CD14-positive monocyte (primary cell): Measurements from ENCODE around the gene DNASE1. TPM values are rescaled to one million over a fixed set of nuclear protein-coding genes. Genes with fewer than 3 reads are reported as not detected.

ENCODE experiments used
- DNase-seq, 3 donors: peaks; one replicate each; pipeline ENCODE4 v3.0.0-alpha.2; 2011 to 2022
- H2AFZ ChIP-seq: 2 replicates; pipeline ENCODE4 v1.6.0; 2012; ENCODE audit warnings: mild to moderate bottlenecking, low read depth, low read length, inconsistent platforms; ENCODE audit not compliant: insufficient read depth, poor library complexity, severe bottlenecking
- H3K27ac ChIP-seq, 2 donors: 1 replicate in 1 of 2; 2 replicates in 1 of 2; pipeline ENCODE4 v1.5.1; 2012 to 2013; ENCODE audit warnings: low read length in 2 of 2, control low read depth in 1 of 2, inconsistent platforms in 1 of 2, low read depth in 1 of 2, mild to moderate bottlenecking in 1 of 2
- H3K27me3 ChIP-seq, 2 donors: one replicate each; pipeline versions ENCODE4 v1.6.0 to v1.6.1; 2011 to 2013; ENCODE audit warnings: low read length in 2 of 2; ENCODE audit not compliant: control insufficient read depth in 2 of 2, insufficient read depth in 2 of 2
- H3K36me3 ChIP-seq, 2 donors: replicated peaks in 1 of 2; 1 replicate in 1 of 2; 2 replicates in 1 of 2; pipeline versions ENCODE4 v1.5.1 to v1.6.1; 2012 to 2013; ENCODE audit warnings: low read length in 2 of 2, control low read depth in 1 of 2, inconsistent platforms in 1 of 2, mild to moderate bottlenecking in 1 of 2; ENCODE audit not compliant: insufficient read depth in 2 of 2, control insufficient read depth in 1 of 2
- H3K4me1 ChIP-seq, 2 donors: 1 replicate in 1 of 2; 2 replicates in 1 of 2; pipeline versions ENCODE4 v1.5.1 to v1.6.1; 2012 to 2013; ENCODE audit warnings: low read length in 2 of 2, control low read depth in 1 of 2, inconsistent platforms in 1 of 2, mild to moderate bottlenecking in 1 of 2, moderate library complexity in 1 of 2; ENCODE audit not compliant: insufficient read depth in 2 of 2, control insufficient read depth in 1 of 2
- H3K4me2 ChIP-seq: replicated peaks from 2 replicates; pipeline ENCODE3; 2012; ENCODE audit warnings: low read length, moderate library complexity, mild to moderate bottlenecking; ENCODE audit not compliant: poor library complexity, severe bottlenecking; ENCODE audit errors: extremely low read depth
- H3K4me3 ChIP-seq, 3 experiments: fragments of 200-600 bp in 1 of 3; sonication (generic) in 1 of 3; replicated peaks in 1 of 3; 1 replicate in 2 of 3; 2 replicates in 1 of 3; pipeline ENCODE4 v1.5.1; 2011 to 2013; ENCODE audit warnings: low read length in 3 of 3, mild to moderate bottlenecking in 3 of 3, control low read depth in 2 of 3, low read depth in 2 of 3, inconsistent platforms in 1 of 3, moderate library complexity in 1 of 3
- H3K79me2 ChIP-seq: 2 replicates; pipeline ENCODE4 v1.6.0; 2012; ENCODE audit warnings: mild to moderate bottlenecking, control low read depth, inconsistent platforms, low read length, moderate library complexity; ENCODE audit not compliant: insufficient read depth
- H3K9ac ChIP-seq: 2 replicates; pipeline ENCODE4 v1.6.0; 2017; ENCODE audit warnings: low read length, mild to moderate bottlenecking; ENCODE audit not compliant: insufficient read depth, poor library complexity, severe bottlenecking
- H3K9me3 ChIP-seq, 2 donors: replicated peaks in 1 of 2; 1 replicate in 1 of 2; 2 replicates in 1 of 2; pipeline versions ENCODE4 v1.5.1 to v1.6.1; 2012 to 2013; ENCODE audit warnings: low read length in 2 of 2, control low read depth in 1 of 2; ENCODE audit not compliant: control insufficient read depth in 1 of 2, insufficient read depth in 1 of 2
- H4K20me1 ChIP-seq: 2 replicates; pipeline ENCODE4 v1.6.0; 2012; ENCODE audit warnings: mild to moderate bottlenecking, low read length, control low read depth, moderate library complexity; ENCODE audit not compliant: insufficient read depth
- H3K27ac Mint-ChIP-seq, 7 donors: one replicate each; pipeline ENCODE4 v1.8.0; 2020; ENCODE audit warnings: mild to moderate bottlenecking in 7 of 7, mixed read lengths in 7 of 7, moderate library complexity in 6 of 7, inconsistent platforms in 2 of 7
- H3K27me3 Mint-ChIP-seq, 3 donors: one replicate each; pipeline ENCODE4 v1.8.0; 2021 to 2022; ENCODE audit warnings: low read depth in 3 of 3, mild to moderate bottlenecking in 3 of 3, mixed read lengths in 3 of 3, moderate library complexity in 3 of 3, inconsistent platforms in 1 of 3
- H3K36me3 Mint-ChIP-seq, 2 donors: one replicate each; pipeline ENCODE4 v1.8.0; 2020; ENCODE audit warnings: mixed read lengths in 2 of 2, inconsistent platforms in 1 of 2, mild to moderate bottlenecking in 1 of 2
- H3K4me1 Mint-ChIP-seq: one replicate; pipeline ENCODE4 v1.8.0; 2020; ENCODE audit warnings: mild to moderate bottlenecking, mixed read lengths
- H3K4me3 Mint-ChIP-seq, 2 donors: one replicate each; pipeline ENCODE4 v1.8.0; 2020; ENCODE audit warnings: mild to moderate bottlenecking in 2 of 2, mixed read lengths in 2 of 2, moderate library complexity in 1 of 2
- H3K9me3 Mint-ChIP-seq, 7 donors: one replicate each; pipeline ENCODE4 v1.8.0; 2020 to 2022; ENCODE audit warnings: mixed read lengths in 7 of 7, mild to moderate bottlenecking in 6 of 7, moderate library complexity in 6 of 7, inconsistent platforms in 2 of 7
- WGBS: methylation state at CpG from one replicate; pipeline ENCODE4 v1.1.5; 2013; ENCODE audit warnings: missing lambda C conversion rate; ENCODE audit not compliant: insufficient coverage; 5-methylcytosine and 5-hydroxymethylcytosine counted together
- intact Hi-C, 2 donors: fragments of 100-400 bp; cut with micrococcal nuclease; formaldehyde crosslinking; loops; one replicate each; pipeline versions ENCODE4 v1.15.0 to v1.15.1; 2023
- polyA plus RNA-seq, 3 donors: library from polyadenylated mRNA; depleted of rRNA in 1 of 3; unstranded in 2 of 3; stranded (reverse) in 1 of 3; fragments of 300-500 nt in 2 of 3; fragments of >200 nt in 1 of 3; fragmentation: Illumina TruSeq in 2 of 3; gene quantifications; 1 replicate in 2 of 3; 2 replicates in 1 of 3; pipeline ENCODE4 v1.2.3, GENCODE V29; 2012 to 2021
- TF ChIP-seq, protein P1 (sequence below): fragments of 200-600 bp; IDR thresholded peaks from one replicate; pipeline ENCODE4 v1.8.0; 2022; ENCODE audit warnings: antibody characterized with exemption, mild to moderate bottlenecking

The DNASE1 gene
- polyA plus RNA-seq, 3 donors, result 1.5 to 21.1 TPM; not detected in 1

DNA sequence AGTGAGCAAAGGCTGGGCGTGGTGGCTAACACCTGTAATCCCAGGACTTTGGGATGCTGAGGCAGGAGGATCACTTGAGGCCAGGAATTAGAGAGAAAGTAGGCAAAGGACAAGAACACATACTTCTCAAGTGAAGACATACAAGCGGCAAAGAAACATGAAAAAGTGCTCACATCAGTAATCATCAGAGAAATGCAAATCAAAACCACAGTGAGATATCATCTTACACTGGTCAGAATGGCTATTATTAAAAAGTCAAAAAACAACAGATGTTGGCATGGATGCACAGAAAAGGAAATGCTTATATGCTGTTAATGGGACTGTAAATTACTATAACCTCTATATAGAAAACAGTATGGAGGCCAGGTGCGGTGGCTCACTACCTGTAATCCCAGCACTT is 30.8 kb upstream of the DNASE1 start:
- TF ChIP-seq, protein P1, sequence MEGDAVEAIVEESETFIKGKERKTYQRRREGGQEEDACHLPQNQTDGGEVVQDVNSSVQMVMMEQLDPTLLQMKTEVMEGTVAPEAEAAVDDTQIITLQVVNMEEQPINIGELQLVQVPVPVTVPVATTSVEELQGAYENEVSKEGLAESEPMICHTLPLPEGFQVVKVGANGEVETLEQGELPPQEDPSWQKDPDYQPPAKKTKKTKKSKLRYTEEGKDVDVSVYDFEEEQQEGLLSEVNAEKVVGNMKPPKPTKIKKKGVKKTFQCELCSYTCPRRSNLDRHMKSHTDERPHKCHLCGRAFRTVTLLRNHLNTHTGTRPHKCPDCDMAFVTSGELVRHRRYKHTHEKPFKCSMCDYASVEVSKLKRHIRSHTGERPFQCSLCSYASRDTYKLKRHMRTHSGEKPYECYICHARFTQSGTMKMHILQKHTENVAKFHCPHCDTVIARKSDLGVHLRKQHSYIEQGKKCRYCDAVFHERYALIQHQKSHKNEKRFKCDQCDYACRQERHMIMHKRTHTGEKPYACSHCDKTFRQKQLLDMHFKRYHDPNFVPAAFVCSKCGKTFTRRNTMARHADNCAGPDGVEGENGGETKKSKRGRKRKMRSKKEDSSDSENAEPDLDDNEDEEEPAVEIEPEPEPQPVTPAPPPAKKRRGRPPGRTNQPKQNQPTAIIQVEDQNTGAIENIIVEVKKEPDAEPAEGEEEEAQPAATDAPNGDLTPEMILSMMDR, result no peak
- no peak overlapping the region for H2AFZ ChIP-seq
- Mint-ChIP-seq H3K4me3 (no peak overlapping the region), H3K9me3 (no peaks in the 10 kb centered on the region), H3K4me1 (peaks cover 53% of the 10 kb centered on the region), H3K27me3 (no peaks in the 10 kb centered on the region), H3K27ac (no peak overlapping the region), H3K36me3 (peaks cover 8% of the 10 kb centered on the region in 2 donors)
- no peak for DNase-seq
- no peak overlapping the region for H3K9ac ChIP-seq
- no peak overlapping the region for H3K27ac ChIP-seq
- peaks cover 66% of the 10 kb centered on the region for H3K79me2 ChIP-seq
- no peak overlapping the region for H3K4me3 ChIP-seq
- WGBS, result no CpG with 5 or more reads among the region's 3 CpGs
- H3K36me3 ChIP-seq, result no peaks in the 10 kb centered on the region
- peaks cover 8% of the 10 kb centered on the region for H4K20me1 ChIP-seq
- H3K9me3 ChIP-seq, result no peaks in the 10 kb centered on the region
- H3K4me2 ChIP-seq, result no peak overlapping the region
- intact Hi-C loops, result no loop called here
- H3K27me3 ChIP-seq, result no peaks in the 10 kb centered on the region
- H3K4me1 ChIP-seq, result peaks cover 45 to 52% of the 10 kb centered on the region in 2 donors

DNA sequence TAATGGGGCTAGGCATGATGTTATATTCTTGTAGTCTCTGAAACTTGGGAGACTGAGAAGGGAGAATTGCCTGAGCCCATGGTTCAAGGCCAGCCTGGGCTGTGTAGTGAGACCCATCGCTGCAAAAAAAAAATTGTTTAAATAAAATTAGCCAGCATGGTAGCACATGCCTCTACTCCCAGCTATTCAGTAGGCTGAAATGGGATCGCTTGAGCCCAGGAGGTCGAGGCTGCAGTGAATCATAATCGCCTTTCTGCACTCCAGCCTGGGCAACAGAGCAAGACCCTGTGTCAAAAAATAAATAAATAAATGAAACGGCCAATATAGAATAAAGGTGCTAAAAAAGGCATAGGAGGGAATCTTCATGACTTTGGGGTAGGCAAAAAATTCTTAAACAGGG is 29.2 kb upstream of the DNASE1 start:
- Histone ChIP-seq H3K79me2 (peaks cover 65% of the 10 kb centered on the region), H3K4me3 (peak overlapping the region in 1 of 3 experiments; percentile 30)

More for the DNA sequence above, 29.2 kb upstream of the DNASE1 start:
- H3K27me3 ChIP-seq, result no peaks in the 10 kb centered on the region
- WGBS, result 100% methylated on average over 3 of the region's 5 CpGs
- H3K4me2 ChIP-seq, result peak overlapping the region; percentile 63
- TF ChIP-seq, protein P1, result no peak
- Mint-ChIP-seq H3K4me1 (peaks cover 64% of the 10 kb centered on the region), H3K27ac (peak overlapping the region in 4 of 7 donors; percentile 30 to 85 (median 80)), H3K36me3 (peaks cover 8 to 9% of the 10 kb centered on the region in 2 donors), H3K27me3 (no peaks in the 10 kb centered on the region), H3K4me3 (no peak overlapping the region), H3K9me3 (no peaks in the 10 kb centered on the region)
- no peak overlapping the region for H2AFZ ChIP-seq
- H3K9me3 ChIP-seq, result no peaks in the 10 kb centered on the region
- intact Hi-C loops, result no loop called here
- H3K9ac ChIP-seq, result no peak overlapping the region
- H3K27ac ChIP-seq, result peak overlapping the region; percentile 54 to 67
- peaks cover 45 to 56% of the 10 kb centered on the region in 2 donors for H3K4me1 ChIP-seq
- no peaks in the 10 kb centered on the region for H3K36me3 ChIP-seq
- no peak for DNase-seq
- no peaks in the 10 kb centered on the region for H4K20me1 ChIP-seq
